HG03520 (cell line): ENCODE results near the gene ATP6V0D1.

ENCODE experiments used
- ATAC-seq: cut with Tn5 transposase; IDR thresholded peaks from one replicate; pipeline ENCODE4 v1.9.1; 2021; ENCODE audit warnings: mild to moderate bottlenecking, moderate library complexity; ENCODE audit not compliant: unreplicated experiment

Gene ATP6V0D1

DNA sequence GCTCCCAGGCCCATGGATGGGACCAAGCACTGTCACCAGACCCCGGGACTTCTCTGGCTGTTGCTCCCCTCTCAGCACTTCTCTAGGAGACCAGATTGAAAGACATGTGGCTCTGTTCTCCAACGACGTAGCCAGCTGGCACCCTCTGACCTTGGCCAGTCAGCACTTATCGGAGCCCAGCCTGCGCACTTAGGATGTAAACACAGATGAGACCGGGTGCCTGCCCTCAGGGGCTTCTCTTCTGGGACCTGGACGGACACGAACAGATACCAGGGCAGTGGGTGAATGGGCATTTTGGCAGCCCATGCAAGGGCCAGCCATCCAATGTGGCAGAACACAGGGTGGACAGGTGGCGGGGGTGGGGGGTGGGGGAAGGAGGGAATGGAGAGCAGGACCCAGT lies 71.3 kb downstream of the ATP6V0D1 start:
- ATAC-seq: no peak

DNA sequence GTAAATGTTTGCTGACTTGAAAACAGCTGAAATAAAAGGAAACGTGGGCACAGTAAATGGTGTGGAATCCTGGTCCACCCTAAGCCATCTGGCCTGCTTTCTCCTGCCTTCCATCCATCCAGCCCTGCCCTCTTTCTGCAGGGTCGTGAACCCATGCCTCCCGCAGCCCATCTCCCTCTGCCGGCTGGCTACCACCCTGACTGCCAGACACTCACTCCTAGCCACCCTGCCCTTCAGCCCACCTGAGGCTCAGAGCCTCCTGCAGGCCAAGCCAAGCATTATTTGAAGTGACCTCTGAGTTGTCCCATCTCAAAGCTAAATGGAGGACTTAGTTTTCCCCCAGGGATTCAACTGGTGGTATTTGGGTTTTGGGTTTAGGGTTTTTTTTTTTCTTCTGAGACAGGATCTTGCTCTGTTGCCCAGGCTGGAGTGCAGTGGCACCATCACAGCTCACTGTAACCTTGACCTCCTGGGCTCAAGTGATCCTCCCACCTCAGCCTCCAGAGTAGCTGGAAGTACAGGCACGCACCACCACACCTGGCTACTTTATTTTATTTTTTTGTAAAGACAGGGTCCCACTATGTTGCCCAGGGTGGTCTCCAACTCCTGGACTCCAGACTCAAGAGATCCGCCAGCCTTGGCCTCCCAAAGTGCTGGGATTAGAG lies 73.0 kb downstream of the ATP6V0D1 start:
- ATAC-seq: no peak

DNA sequence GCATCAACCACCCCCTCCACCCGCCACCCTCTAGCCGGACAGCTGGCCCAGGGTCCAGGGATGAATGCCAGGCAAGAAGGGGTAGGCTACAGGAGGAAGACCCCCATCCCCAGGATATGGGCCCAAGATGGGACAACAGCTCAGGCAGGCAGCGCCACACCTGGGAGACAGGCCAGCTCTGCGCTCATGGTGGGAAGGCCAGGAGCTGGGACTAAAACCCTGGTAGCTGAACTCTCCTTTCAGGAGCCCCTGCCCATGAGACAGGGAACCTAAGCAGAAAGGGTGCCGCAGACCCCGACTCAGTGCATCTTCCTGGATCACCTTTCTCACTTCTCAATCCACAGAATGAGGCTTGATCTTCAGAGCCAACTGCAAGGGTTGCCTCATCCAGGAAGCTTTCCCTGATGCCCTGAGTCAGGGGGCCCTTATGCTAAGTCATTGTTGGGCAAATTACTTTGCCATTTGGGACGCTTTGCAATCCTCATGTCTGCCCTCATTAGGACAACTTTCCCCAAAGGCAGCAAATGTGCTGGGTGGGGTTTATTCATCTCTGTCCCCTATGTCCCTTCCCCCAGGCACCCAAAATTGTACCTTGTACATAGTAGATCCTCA lies 73.7 kb downstream of the ATP6V0D1 start:
- ATAC-seq: no peak

DNA sequence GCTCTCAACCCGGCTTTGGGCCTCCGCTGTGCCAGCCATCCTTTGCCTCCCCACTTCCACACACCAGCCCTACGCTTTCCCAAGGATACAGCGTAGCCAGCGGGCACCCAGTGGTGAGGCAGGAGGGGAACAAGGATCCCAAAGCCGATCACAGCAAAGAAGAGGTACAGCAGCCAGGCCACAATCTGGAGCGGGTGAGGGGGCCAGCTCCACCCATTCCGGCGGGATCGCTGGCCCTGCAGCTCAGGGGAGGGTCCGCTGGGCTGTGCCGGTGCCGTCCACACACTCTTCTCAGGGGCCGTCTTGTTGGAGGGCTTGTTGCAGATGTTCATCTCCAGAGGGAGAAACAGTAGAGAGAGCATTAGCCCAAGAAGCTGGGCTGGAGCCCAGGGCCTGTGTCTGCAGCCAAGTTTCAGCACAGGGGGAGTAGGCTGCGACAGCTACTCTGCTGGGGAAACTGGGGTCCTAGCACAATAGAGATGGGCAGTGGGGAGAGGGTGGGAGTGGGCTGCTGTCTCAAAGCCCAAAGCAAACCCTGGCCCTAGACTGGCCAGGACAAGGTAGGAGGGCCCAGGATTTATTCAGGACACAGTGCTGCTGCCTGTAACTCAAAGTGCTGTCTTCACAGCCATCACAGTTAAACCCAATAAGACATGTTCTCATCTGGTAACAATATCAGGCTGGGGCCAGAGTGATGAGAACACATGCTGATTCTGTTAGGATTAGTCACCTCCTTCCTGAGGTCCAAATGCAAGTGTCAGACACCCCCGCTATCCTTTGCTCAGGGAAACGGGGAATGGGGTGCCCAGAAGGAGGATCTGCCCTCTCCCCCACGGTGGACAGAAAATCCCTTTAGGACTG lies 74.6 kb downstream of the ATP6V0D1 start:
- no peak for ATAC-seq

DNA sequence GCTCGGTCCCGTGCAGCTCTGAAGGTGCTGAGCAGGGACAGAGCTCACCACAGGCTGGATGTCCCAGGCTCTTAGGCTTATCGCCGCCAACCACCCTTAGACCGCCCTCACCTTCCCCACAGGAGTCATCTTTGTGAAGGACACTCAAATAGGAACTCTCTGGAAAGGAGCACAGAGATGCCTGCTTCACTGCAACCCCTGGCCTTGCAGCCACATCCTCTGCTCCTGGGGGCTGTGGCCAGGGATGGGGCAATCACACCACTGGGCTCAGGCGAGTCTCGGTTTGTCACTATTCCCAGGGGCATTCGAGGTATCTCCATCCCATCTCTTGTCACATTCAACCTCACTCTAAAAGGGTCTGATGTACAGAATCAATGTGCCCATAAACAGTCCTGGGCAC lies 75.6 kb downstream of the ATP6V0D1 start:
- no peak for ATAC-seq

- ATAC-seq: no peak
Measured at GRCh38 chr16:67404740-67405226, 76.2 kb downstream of the ATP6V0D1 start.

- no peak for ATAC-seq
Measured at GRCh38 chr16:67403976-67404555, 76.9 kb downstream of the ATP6V0D1 start.

GRCh38 chr16:67400901-67401300 lies 80.1 kb downstream of the ATP6V0D1 start:
- ATAC-seq: no peak

DNA sequence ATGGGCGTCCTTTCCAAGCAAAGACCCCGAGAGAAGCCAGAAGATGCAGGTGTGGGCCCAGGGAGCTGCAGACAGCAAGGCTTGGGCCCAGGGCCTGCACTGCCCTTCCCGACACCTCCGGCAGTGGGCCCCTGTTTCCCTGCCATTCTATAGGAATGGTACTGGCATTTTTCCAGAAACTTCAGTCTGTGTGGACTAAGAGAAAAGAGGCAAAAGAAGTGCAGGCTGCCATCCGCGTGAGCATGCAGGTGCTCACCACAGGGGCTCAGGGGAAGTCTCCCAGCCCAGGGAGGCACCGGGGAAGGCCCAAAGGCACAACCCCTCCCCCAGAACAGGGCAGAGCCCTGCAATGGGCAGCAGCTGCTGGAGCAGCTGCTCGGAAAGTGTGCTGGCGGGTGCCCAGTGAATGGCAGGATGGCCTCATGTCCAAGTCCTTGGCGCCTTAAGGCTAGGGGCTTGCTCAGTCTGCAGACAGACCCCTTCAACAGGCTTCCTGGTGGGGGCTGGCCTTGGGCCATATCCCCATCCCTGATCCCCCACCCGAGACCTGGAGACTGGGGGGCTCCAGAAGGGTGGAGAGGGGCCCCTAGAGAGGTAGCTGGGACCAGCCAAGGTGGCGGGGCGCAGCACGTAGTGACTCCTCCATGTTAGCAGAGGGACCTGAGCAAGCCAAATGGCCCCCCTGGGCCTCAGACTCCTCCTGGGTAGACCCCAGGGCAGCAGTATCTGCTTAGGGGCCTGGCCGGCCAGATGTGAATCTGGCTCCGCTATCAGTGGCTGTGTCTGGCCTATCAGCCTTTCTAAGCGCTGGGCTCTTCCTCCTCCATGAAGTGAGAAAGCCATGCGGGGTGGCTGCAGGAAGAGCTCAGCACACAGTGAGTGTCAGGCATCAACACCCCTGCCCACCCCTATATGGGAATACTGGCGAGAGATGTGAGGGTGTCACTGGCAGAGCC lies 80.9 kb downstream of the ATP6V0D1 start:
- no peak for ATAC-seq

DNA sequence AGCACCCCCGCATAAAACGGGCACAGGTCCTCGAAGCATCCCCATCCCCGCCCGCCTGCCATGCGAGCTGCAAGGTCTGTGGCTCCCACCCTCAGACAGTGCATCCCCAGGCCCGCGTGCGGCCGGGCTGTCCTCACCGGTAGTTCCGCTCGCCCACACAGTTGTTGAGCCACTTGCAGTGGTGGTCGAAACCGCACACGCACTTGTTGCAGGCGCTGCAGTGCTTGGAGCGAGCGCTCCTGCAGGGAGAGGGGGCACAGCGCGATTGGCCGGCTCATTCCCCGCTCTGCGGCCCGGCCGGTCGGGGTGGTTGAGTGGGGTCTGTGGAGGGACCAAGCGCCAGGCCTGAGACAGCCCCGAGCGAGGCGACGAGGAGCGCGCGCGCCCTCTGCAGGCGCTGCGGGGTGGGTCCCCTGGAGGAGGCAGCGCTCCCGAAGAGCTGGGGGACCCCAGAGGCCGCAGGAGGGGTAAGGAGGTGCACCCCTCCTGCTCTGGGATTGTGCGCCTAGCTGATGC lies 81.7 kb downstream of the ATP6V0D1 start:
- ATAC-seq: no peak

- no peak for ATAC-seq
Measured at GRCh38 chr16:67398546-67399217, 82.3 kb downstream of the ATP6V0D1 start.

- ATAC-seq: no peak
Measured at GRCh38 chr16:67397812-67398545, 83.0 kb downstream of the ATP6V0D1 start.

- ATAC-seq: no peak
Measured at GRCh38 chr16:67397036-67397801, 83.7 kb downstream of the ATP6V0D1 start.

- ATAC-seq: no peak
Measured at GRCh38 chr16:67396159-67397035, 84.6 kb downstream of the ATP6V0D1 start.

DNA sequence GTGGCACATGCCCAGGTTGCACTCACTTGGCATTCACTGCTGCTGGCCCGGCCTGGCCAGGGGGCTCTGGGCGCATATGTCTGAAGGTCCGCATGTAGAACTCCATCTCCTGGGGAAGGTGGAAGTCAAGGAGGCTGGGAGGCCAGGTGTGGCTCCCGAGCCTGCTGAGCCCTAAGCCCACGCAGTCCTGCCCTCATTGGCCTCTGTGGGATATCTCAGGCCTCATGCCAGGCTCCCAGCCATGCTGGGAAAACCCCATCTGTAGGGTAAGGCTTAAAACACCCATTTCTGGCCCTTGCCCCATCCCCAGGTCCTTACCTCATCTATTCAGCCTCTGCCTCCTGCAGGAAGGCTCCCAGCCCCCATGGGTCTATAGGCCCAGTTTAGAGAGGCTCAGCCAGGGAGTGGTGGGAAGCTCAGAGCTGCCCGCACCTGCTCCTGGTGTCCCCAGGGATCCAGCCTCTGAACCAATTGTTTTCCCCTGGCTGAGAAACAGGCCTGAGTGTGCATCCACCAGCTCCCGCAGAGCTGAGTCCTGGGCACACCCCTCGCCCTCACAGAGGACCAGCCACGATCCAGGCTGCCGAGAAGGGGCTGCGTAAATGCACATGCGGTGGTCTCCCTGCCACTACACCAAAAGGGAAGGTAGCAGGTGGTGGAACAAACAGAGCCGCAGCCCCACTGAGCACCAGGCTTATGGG lies 85.3 kb downstream of the ATP6V0D1 start:
- ATAC-seq: no peak

DNA sequence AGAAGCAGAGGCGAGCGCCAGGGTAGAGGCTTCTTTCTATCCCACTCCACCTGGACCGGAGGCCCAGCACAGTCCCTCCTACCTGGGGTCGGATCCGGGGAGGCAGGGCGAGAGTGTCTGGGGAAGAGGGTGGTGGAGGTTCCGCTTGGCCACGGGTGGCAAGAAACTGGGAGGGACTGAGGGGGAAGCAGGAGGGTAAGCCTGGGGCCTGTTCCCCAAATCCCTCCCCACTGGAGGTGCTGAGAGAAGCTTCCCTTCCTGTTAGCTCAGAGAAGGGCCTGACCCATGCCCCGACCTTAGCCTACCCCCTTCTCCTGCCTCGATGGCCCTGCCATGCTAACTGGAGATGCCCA lies 85.9 kb downstream of the ATP6V0D1 start:
- ATAC-seq: no peak
